Stimulated activated CD8-positive, alpha-beta memory T cell treated with anti-CD3 and anti-CD28 coated beads, Interleukin-15, amount 100 ng/mL, for 48 hours (primary cell): ENCODE results near the gene PAX2.

ENCODE experiments used
- DNase-seq, 2 donors: peaks; one replicate each; pipeline ENCODE4 v3.0.0-alpha.2; 2020; ENCODE audit warnings: low read depth in 2 of 2

Gene PAX2

DNA sequence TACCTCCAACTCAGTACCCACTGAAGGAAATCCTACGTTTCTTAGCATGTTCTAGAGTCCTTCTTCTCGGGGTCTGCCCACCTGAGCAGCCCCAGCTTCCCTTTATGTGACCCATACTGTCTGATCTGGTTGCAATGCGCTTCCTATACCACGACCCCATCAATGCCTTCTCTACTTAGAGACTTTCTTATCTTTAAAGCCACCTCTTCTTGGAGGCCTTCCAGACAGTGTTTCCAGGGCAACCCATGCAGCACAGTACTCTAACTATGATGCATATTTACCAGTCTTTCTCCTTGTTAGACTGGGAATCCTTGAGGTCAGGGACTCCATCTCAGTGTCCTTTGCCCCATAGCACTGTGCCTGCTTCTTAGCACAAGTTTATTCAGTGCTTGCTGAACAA lies 112.9 kb downstream of the PAX2 start:
- DNase-seq, result no peak

DNA sequence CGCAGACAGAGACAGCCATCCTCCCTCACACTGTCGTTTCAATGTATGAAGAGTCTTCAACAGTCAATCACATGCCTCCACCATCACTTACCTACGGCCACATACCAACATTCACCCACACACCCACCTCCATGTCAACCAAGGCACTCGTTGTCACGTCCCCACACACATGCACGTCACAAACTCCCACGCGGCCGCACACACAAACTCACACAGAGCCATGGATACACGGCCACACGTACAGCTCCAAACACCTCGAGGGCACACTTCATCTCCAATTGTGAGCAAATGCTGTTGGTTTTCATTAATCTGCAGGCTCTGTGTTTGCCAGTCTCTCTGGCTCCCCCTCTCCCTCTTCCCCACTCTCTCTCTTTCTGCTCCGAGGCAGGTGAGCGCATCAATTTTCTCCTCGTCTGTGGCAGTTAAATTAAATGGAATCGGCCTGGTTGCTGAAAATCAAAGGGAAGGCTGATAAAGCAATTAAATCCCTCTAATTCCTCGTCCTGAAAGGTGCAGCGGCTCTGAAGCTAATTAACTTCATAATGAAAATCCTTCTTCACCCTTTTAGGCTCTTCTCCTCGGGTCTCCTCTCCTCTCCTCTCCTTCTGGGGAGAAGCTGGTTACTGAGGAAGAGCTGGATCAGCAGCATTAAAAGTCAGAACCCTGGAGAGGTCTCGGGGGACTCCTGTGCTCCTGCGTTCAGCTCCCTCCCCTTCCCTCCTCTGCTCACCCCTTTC lies 113.5 kb downstream of the PAX2 start:
- no peak for DNase-seq

DNA sequence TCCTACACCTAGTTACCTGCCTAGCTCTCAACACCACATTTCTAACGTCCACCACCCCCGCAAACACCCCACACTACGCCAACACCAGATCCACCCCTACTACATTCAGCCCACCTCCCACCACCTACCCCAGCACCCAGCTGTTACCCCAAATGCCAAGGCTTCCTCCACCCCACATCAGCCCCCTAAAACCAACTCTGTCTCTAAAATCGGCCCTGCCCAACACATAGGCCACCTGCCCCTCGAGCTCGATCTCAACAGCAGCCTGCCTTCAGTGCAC lies 114.0 kb downstream of the PAX2 start:
- no peak for DNase-seq

- no peak for DNase-seq
These were observed 118.1 kb downstream of the PAX2 start for GRCh38 chr10:100863433-100863832.

DNA sequence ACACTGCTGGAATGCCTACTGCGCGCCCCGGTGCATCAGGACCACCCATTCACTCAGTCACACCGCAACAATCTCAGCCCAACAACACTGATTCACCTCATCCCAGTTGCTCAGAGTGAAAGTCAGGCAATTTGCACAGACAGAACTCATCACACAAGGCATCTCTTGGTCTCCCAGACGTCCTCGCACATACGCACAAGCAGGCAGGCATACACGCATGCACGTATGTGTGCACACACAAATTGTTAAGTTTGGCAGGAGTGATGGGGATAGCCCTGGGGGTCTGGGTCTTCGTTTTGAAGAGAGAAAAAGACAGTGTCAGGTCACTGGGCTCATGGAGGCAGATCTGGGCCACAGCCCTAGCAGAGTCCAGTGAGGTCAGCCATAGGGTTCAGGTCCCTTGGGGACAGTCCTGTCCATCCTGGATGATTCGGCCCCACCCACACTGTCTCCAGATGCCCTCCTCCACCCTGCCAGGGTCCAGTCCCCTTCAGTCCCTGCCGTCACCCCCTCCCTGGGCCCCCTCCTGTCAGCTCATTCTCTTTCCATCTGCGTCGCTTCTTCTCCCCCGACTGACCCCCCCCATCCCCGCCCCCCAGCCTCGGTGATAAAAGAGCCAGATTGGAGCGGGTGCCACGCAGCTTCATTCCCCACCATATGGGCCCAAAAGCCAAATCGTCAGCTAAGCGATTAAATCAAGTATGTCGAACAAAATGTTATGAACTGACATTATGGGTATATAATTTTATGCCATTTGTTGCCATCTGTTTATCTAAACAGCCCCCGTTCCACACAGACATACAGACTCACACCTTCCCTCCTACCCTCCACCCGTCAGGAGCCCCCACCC lies 118.9 kb downstream of the PAX2 start:
- DNase-seq, result no peak

GRCh38 chr10:100864978-100865377 lies 119.6 kb downstream of the PAX2 start:
- no peak for DNase-seq

DNA sequence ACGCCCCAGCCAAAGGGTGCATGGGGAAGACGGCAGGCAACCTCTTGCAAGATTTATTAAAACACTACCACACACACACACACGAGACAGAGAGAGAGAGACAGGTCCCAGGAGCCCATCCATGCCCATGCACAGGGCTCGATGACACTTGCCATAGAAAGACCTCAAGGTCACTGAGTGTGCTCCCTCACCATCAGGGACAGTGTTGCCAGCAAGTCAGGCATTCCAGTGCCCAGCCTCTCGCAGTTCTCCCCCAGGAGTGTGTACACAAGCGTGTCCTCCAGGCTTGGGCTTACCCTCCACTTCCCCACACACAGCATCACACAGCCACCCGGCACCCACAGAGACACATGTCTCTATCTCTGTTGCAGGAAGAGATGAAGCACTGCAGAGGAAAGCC lies 120.6 kb downstream of the PAX2 start:
- DNase-seq, result no peak

GRCh38 chr10:100866575-100867098 lies 121.3 kb downstream of the PAX2 start:
- DNase-seq, result no peak

DNA sequence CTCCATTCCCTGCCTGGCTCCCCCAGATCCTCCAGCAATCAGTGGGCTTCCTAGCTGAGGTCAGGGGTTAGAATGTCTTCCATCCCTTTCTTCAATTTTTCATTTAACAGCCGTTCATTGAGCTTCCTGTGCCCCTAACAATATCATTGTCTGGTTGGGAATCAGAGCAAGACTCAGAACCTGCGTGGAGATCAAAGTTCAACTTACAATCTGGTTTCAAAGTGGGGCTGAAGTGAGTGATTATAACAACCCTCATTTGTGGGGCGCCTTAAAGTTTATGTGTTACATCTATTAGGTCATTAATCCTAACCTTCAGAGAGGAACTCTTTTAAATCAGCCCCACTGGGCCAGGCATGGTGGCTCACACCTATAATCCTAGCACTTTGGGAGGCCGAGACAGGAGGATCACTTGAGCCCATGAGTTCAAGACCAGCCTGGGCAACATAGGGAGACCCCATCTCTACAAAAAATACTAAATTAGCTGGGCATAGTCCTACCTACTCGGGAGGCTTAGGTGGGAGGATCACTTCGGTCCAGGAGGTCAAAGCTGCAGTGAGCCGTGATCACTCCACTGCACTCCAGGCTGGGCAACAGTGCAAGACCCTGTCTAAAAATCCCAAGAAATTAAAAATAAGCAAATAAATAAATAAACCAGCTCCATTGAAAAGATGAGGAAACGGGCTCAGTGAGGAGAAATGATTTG lies 122.0 kb downstream of the PAX2 start:
- no peak for DNase-seq

- no peak for DNase-seq
These were observed 123.0 kb downstream of the PAX2 start for GRCh38 chr10:100868382-100868781.

- no peak for DNase-seq
These were observed 124.0 kb downstream of the PAX2 start for GRCh38 chr10:100869399-100869798.

DNA sequence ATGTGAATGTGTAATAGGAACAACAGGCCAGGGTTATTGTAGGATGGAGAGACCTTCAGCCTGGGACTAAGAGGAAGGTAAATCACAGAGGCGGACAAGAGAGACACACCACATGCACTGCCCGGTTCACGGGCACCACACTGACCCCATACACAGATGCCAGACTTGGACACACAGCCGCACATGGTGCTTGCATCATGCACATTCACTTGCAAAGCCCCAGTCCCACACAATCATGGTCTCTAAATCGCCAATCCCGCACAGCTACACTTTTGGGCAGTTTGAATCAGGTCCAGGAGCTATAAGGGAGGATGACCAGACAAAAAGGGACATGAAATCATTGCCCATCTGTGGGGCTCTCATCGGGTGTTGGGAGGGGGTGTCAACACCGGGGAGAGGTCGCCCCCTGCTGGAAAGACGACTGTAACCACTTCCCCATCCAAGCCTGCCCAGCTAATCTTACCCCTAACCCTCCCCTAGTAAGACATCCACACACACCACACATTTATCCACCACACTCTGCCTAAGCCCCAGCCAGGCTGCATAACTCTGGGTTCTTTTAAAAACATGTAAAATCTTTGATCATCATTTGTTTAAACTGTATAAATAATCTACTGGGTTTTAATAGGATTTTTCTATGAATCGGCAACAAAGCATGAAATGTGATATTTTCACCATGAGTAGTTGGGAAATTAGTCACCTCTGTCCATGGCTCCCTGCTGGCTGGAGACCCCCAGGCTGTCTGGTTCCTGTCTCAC lies 126.8 kb downstream of the PAX2 start:
- DNase-seq, result peak; percentile 37 to 39

GRCh38 chr10:100873146-100873826 lies 127.9 kb downstream of the PAX2 start:
- DNase-seq, result no peak

- no peak for DNase-seq
These were observed 128.5 kb downstream of the PAX2 start for GRCh38 chr10:100873827-100874326.

DNA sequence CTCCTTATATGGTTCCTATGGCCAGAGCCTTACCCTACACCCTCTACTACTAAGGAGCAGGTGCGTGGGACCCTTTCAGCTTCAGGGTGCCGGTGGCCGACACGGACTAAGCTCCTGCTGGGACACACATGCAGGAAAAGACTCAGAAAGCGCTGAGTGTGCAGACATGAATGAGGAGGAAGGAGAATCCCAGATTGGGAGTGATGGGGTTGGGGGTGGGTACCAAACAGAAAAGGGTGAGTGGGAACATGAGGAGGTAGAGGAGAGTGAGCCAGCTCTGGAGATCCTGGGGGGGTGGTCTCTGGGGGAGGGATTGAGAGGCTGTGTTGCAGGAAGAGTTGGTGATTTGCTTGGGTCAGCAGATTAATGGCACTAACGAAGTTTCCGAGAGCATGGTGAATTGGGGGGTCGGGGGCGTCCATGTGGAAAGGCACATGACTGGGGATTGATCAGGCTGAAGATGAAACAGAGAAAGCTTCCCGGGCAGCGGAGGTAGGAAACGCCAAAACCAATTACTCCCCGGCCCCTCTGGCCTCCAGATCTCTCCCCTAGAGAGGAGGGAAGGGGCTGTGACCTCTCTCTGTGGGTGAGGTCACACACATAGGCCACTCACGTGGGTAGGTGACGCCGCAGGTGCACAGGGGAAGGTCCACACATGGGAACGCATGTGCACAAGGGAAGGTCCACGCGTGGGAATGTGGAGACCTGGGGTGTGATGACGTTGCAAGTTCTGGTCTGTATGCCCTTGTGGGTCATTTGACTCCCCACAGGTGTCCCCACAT lies 129.5 kb downstream of the PAX2 start:
- DNase-seq, result no peak

- no peak for DNase-seq
These were observed 130.2 kb downstream of the PAX2 start for GRCh38 chr10:100875484-100876166.

GRCh38 chr10:100876585-100877460 lies 131.4 kb downstream of the PAX2 start:
- DNase-seq, result no peak

- no peak for DNase-seq
These were observed 132.1 kb downstream of the PAX2 start for GRCh38 chr10:100877461-100877850.
